ENCODE data around the gene PNKP.

GRCh38 chr19:49860336-49861102 lies 6.9 kb downstream of the PNKP start:
- TF ChIP-seq POLR2AphosphoS5 (IDR thresholded peaks at IDR 0.05; ENCODE audit: low read depth, low read length): no peak
- TF ChIP-seq TAF1 (IDR thresholded peaks at IDR 0.05; ENCODE audit: low read depth, low read length): no peak
- TF ChIP-seq SPI1 (IDR thresholded peaks at IDR 0.05; ENCODE audit: low read depth, low read length): no peak
